NCI-H128 (cell line): ENCODE data around the gene PEX11G.

Experiments
- DNase-seq: peaks from one replicate; lab custom pipeline; 2025; ENCODE audit not compliant: unreplicated experiment; lab: John Stamatoyannopoulos, UW

The PEX11G gene

DNA sequence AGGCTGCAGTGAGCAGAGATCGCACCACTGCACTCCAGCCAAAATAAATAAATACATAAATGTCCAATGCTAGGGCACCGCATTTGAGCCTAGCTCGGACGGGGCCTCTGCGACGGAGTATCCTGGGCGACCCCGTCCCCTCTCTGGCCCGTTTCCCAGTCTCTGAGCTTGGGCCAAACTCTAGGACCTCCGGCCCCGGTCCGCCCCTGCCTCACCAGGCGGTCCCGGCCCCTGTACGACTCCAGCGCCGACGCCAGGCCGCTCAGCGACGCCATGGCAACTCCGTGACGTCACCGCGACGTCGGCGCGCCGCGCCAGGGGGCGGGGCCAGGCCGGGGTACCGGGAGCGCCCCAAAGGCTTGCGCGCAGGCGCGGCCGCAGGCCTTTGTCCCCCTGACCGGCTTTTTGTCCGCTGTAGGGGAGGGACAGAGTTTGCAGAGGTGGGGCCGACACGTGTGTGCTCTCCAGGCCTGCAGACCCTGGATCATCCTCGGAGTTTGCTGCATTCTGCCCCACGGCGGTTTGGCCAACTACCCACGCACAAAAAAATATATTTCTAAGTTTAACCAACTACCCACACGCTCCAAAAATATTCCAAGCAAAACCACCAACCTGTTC is at the start of gene PEX11G:
TSS of gene PEX11G (minus strand) at position 300 of the 618 bp plus-strand sequence. CDS start at position 275, 25 bp downstream.
- peak; percentile 83 for DNase-seq

DNA sequence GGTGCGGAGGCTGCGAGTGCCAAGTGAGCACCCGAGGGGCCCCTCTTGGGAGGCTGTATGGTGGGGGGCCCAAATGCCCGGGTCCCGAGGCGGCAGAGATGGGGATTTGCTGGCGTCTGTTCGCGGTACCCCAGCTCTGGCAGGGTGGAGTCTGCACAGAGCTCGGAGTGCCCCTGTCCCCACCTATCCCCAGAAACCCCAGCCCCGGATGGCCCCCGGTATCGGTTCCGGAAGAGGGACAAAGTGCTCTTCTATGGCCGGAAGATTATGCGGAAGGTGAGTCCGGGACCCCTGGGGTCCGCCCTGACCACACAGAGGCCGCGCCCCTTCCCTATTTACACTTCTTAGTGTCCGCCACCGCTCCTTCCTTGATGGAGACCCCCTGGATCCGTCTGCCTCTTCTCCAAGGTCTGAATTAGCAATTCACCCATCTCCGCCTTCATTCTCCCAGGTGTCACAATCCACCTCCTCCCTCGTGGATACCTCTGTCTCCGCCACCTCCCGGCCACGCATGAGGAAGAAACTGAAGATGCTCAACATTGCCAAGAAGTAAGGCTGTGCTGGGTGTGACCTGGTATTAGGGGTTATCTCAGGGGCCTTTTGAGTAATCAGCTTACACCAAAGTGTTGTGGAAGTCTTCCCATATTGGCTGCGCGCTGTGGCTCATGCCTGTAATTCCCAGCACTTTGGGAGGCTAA is 47.3 kb upstream of the PEX11G start:
- DNase-seq, result no peak

- peak; percentile 84 for DNase-seq
Measured at GRCh38 chr19:7535047-7535997, 46.5 kb upstream of the PEX11G start, which contains the start of gene PNPLA6. Gene PNPLA6 (plus strand): TSS chr19:7535717. CDS start chr19:7535789, 72 bp downstream.

GRCh38 chr19:7534531-7535046 is 45.8 kb upstream of the PEX11G start:
- DNase-seq, result no peak

DNA sequence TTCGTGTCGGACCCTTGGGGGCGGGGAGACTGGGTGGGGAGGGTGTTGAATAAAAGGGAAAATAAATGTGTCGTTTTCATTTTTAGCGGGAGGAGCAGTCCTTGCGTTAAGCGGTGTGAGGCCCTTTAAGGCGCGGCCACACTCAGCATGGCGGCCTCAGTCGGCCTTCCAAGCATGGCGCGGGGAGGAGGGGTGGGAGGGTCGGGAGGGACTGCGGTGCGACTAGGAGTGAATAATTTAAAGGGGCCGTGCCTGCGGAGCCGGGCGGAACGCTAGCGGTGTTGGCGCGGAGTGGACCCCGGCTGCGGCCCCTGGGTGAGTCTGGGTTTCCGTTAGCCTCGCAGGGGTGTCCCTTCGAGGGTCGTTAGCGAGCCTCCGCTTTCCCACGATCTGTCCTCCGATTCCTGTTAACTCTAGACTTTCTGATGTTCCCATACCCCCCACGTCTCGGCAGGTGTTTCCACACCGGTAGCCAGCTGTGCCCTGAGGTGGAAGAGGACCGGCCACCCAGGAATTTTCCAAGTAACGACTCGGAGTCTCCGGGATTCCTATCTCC is 45.2 kb upstream of the PEX11G start:
- DNase-seq, result peak; percentile 50

GRCh38 chr19:7533281-7533885 is 44.5 kb upstream of the PEX11G start:
- DNase-seq, result no peak

- DNase-seq, result no peak
Measured at GRCh38 chr19:7529610-7530490, 41.0 kb upstream of the PEX11G start.

DNA sequence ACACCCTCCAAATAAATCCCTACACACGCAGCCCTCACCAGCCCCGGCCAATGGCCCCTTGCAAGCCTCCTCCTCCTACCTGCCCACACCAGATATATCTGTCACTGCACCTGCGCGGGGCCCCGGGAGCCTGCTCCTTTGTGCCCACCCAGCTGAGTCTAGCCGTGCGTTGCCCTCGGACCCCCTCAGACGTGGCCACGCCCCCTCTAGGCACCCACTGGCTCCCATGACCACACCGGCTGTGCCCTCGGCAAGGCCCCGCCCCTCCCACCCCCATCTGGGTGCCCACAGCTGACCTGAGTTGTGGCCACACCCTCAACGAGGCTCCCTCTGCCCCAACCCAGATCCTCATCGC is 40.4 kb upstream of the PEX11G start:
- no peak for DNase-seq

- DNase-seq, result no peak
Measured at GRCh38 chr19:7528522-7529245, 39.8 kb upstream of the PEX11G start.

- no peak for DNase-seq
Measured at GRCh38 chr19:7528192-7528519, 39.3 kb upstream of the PEX11G start.

DNA sequence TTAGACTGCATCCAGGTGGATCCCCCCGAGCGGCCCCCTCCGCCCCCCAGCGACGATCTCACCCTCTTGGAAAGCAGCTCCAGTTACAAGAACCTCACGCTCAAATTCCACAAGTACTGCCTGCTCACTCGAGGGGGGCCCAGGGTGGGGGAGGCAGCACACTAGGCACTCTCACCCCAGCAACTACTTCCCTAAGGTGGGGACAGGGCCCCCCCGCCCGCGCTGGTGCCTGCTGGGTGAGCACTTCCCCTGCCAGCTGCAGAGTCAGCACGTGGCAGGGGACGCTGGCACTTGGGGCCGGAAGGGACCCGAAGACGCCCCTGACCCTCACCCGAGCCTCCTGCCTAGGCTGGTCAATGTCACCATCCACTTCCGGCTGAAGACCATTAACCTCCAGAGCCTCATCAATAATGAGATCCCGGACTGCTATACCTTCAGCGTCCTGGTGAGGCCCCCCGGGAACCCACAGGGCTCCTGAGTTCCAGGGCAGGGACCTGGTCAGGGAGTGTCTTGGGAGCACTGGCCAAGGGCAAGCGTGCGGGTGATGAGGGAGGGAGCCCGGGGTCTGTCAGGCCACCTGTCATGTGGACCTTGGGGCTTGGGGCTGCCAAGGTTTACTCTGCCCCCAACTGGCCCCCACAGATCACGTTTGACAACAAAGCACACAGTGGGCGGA is 38.8 kb upstream of the PEX11G start:
- DNase-seq, result no peak

DNA sequence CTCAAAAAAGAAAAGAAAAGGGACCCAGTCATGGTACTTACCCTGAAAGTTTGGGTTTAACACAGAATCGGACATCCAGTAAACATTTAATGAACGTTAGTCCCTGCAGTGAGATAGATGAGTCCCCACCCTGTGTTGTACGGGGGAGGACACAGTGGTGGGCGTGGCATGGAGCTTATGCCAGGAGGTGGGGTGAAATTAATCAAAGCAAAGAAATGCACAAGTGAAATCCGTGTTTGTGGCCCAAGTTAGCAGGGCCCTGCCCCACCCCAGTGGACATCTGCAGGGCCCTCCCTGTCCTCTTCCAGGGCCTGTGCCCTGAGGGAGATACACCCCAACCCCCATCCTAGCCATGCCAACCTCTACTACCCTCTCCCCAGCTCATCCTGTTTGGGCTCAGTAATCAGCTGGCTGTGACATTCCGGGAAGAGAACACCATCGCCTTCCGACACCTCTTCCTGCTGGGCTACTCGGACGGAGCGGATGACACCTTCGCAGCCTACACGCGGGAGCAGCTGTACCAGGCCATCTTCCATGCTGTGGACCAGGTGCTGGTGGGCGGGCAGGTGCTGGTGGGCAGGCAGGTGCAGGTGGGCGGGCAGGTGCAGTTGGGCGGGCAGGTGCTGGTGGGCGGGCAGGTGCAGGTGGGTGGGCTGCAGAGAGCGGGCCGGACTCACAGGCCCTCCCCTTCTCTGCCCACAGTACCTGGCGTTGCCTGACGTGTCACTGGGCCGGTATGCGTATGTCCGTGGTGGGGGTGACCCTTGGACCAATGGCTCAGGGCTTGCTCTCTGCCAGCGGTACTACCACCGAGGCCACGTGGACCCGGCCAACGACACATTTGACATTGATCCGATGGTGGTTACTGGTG is 37.5 kb upstream of the PEX11G start:
- no peak for DNase-seq

- DNase-seq, result no peak
Measured at GRCh38 chr19:7524992-7525739, 36.3 kb upstream of the PEX11G start.

DNA sequence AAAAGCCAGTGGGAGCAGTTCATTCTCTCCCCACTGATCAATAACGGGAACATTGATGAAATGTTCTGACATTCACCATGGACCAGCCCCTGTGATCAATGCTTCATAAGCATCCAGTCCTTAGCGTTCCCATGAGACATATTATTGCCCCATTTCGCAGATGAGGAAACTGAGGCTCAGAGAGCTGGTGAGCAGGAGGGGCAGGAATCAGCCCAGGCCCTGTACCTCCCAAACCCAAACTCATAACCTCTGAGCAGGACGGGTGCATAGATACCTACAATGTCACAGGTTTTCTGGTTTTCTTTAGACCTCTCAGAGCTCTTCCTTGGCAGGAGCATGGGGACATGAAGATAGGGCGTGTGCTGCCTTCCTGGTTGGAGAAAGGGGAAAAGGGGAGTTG is 35.7 kb upstream of the PEX11G start:
- no peak for DNase-seq

GRCh38 chr19:7522923-7523667 is 34.3 kb upstream of the PEX11G start:
- DNase-seq, result no peak
